ENCODE results near the gene CD99L2. TPM values are rescaled to one million over a fixed set of nuclear protein-coding genes. Genes with fewer than 3 reads are reported as not detected.

Gene CD99L2
- total RNA-seq, 2 donors from 2014 or later = 22.1 to 28.7 TPM

DNA sequence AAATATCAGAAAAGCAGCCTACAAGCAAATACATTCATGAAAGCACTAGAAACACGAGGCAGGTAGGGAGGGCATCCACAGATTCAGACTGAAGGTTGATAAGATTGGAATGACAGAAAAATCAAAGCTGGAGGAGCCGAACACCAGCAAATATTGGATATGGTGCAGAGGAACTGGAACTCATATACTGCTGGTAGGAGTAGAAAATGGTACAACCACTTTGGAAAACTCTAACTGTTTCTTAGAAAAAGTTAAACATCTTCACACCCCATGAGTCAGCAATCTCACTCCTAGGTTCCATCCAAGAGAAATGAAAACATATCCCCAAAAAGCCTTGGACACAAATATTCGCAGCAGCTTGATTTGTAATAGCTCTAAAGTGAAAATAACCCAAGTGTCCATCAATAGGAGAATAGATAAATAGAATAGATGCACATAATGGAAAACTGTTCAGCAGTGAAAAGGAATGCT lies 27.1 kb downstream of the CD99L2 start:
- no peak for TF ChIP-seq POLR2A (IDR thresholded peaks at IDR 0.05)
- TF ChIP-seq, protein P1, sequence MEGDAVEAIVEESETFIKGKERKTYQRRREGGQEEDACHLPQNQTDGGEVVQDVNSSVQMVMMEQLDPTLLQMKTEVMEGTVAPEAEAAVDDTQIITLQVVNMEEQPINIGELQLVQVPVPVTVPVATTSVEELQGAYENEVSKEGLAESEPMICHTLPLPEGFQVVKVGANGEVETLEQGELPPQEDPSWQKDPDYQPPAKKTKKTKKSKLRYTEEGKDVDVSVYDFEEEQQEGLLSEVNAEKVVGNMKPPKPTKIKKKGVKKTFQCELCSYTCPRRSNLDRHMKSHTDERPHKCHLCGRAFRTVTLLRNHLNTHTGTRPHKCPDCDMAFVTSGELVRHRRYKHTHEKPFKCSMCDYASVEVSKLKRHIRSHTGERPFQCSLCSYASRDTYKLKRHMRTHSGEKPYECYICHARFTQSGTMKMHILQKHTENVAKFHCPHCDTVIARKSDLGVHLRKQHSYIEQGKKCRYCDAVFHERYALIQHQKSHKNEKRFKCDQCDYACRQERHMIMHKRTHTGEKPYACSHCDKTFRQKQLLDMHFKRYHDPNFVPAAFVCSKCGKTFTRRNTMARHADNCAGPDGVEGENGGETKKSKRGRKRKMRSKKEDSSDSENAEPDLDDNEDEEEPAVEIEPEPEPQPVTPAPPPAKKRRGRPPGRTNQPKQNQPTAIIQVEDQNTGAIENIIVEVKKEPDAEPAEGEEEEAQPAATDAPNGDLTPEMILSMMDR (IDR thresholded peaks at IDR 0.05) = no peak
- no peak for DNase-seq
- Histone ChIP-seq H3K27ac (no peak overlapping the region), H3K36me3 (replicated peaks in 1 of 2; ENCODE audit: insufficient read depth in 1 of 2, low read depth in 2 of 2) (no peaks in the 10 kb centered on the region), H3K27me3 (no peaks in the 10 kb centered on the region), H3K4me3 (no peak overlapping the region), H3K9me3 (no peaks in the 10 kb centered on the region), H3K4me1 (peaks cover 19% of the 10 kb centered on the region)
- 55 to 62% methylated on average over 3 of the region's 3 CpGs for WGBS, 2 donors
- intact Hi-C loops (cut with DNase I) = no loop called here
- no peak for ATAC-seq

DNA sequence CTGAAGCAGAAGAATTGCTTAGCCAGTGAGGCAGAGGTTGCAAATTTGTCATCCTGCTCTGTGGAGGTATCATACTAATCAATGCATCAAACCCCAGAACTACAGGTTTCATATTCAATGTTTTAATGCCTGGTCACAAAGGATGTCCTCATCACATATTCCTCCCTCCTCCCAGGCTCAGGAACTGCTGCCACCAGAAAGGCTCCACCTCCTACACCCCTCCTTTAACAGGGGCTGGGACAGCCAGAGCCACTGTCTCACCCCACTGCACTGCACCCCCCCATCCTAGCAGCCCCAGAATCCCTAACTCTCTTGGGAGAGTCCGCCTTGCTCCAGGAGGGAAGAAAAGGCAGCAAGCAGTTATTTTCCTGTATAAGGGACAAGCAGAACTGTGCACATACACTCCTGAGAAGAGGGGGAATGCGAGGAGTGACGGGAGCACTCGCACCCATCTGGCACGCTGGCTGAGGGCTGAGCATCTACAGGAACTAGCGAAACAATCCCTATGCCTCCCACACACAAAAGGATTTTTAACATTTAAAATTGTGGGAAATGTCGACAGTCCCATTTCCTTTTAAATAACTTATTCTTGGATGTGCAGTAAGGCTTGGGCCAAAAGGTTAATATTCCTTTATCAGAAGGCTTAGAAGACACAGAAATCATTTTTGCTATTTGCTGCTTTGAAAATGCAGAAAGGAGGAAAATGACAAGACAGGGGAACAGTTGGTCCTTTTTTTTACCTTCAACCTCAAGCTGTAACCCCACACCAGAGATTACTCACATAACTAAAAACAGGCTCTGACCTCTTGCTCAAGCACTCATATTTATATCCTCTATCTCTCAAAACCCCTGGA lies 27.8 kb downstream of the CD99L2 start:
- H3K27me3 ChIP-seq = no peaks in the 10 kb centered on the region
- H3K4me3 ChIP-seq = no peak overlapping the region
- peaks cover 19% of the 10 kb centered on the region for H3K4me1 ChIP-seq
- WGBS, 2 donors = 55 to 89% methylated on average over 3 to 7 of the region's 7 CpGs
- no peak for ATAC-seq
- no peaks in the 10 kb centered on the region for H3K36me3 ChIP-seq (replicated peaks in 1 of 2; ENCODE audit: insufficient read depth in 1 of 2, low read depth in 2 of 2)
- intact Hi-C loops (cut with DNase I) = no loop called here
- no peak overlapping the region for H3K27ac ChIP-seq
- TF ChIP-seq POLR2A (IDR thresholded peaks at IDR 0.05) = no peak
- no peaks in the 10 kb centered on the region for H3K9me3 ChIP-seq
- DNase-seq = no peak

DNA sequence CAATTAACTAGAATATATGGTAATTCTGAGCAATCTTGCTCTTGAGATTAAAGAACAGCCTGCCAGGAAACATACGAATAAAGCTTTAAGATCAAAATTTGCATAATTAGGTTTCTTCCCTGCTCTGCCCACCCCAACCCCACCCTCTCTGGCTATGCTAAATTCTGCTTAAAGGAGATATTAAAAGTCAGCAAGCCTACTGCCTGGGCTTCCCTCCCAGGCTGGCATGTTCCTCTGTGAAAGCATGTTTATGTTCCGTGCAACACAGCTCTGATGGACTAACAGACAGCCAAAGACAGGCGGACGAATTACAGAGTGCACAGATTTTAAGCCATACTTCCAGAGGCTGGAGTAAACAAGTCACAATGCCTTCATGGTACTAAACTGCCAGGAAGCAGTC lies 28.4 kb downstream of the CD99L2 start:
- TF ChIP-seq, protein P1 (IDR thresholded peaks at IDR 0.05) = no peak
- no peak for TF ChIP-seq POLR2A (IDR thresholded peaks at IDR 0.05)

DNA sequence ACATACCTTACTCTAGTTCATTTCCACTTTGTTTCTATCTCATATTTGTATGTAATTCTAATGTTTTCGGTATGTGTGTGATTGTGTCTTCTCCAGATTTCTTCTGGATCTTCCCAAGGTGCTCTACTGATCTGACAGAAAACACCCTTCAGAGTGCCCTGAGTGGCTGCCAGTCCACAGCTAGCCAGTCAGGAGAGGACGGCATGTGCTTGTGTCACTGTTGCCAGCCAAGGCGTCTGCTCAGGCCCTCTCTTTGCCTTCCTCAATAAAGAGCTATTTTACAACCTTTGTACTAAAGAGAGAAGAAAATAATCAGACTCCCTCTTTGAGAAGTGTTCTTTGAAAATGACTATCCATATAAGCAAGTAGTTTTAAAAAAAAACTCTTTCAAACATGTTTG lies 29.0 kb downstream of the CD99L2 start:
- Histone ChIP-seq H3K9me3 (no peaks in the 10 kb centered on the region), H3K27me3 (no peaks in the 10 kb centered on the region), H3K27ac (no peak overlapping the region), H3K36me3 (replicated peaks in 1 of 2; ENCODE audit: insufficient read depth in 1 of 2, low read depth in 2 of 2) (no peaks in the 10 kb centered on the region), H3K4me3 (no peak overlapping the region), H3K4me1 (peaks cover 19% of the 10 kb centered on the region)
- no peak for ATAC-seq
- TF ChIP-seq, protein P1 (IDR thresholded peaks at IDR 0.05) = no peak
- no peak for TF ChIP-seq POLR2A (IDR thresholded peaks at IDR 0.05)
- WGBS, 2 donors = 64 to 82% methylated on average over 3 of the region's 3 CpGs
- intact Hi-C loops (cut with DNase I) = no loop called here
- no peak for DNase-seq

More for the DNA sequence above, 28.4 kb downstream of the CD99L2 start:
- intact Hi-C loops (cut with DNase I) = no loop called here
- Histone ChIP-seq H3K36me3 (replicated peaks in 1 of 2; ENCODE audit: insufficient read depth in 1 of 2, low read depth in 2 of 2) (no peaks in the 10 kb centered on the region), H3K9me3 (no peaks in the 10 kb centered on the region), H3K27ac (no peak overlapping the region), H3K4me1 (peaks cover 19% of the 10 kb centered on the region), H3K27me3 (no peaks in the 10 kb centered on the region), H3K4me3 (no peak overlapping the region)
- 86 to 100% methylated on average over 1 to 4 of the region's 4 CpGs for WGBS, 2 donors
- ATAC-seq (no peak), DNase-seq (no peak)

DNA sequence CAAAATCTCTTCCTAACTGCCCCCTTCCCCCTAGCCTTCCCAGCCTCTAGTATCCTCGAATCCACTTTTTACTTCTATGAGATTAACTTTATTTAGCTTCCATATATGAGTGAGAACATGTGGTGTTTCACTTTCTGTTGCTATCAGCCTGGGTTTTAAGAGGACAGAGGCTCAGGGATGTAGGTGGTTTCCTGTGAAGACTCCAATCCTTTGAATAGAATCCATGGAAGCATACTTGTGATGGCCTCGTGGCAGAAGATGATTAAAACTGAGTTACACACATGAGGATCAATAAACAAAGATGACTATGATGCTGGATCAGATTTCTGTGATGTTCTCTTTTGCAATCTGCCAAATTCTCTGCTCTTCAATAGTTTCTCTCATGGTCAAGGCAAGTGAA lies 29.8 kb downstream of the CD99L2 start:
- no peak for ATAC-seq
- no peak overlapping the region for H3K27ac ChIP-seq
- H3K4me3 ChIP-seq = no peak overlapping the region
- WGBS, 2 donors = 42 to 49% methylated on average over 2 of the region's 2 CpGs
- H3K36me3 ChIP-seq (replicated peaks in 1 of 2; ENCODE audit: insufficient read depth in 1 of 2, low read depth in 2 of 2) = no peaks in the 10 kb centered on the region
- H3K27me3 ChIP-seq = no peaks in the 10 kb centered on the region
- TF ChIP-seq, protein P1 (IDR thresholded peaks at IDR 0.05) = no peak
- no peak for TF ChIP-seq POLR2A (IDR thresholded peaks at IDR 0.05)
- H3K4me1 ChIP-seq = peaks cover 12% of the 10 kb centered on the region
- DNase-seq = no peak
- no peaks in the 10 kb centered on the region for H3K9me3 ChIP-seq
- intact Hi-C loops (cut with DNase I) = no loop called here
